Breast epithelium (tissue), 4 donors: ENCODE results near the gene DIS3L2. TPM values are rescaled to one million over a fixed set of nuclear protein-coding genes. Genes with fewer than 3 reads are reported as not detected.
"Not testable (repeated sequence)": the region's sequence is repeated elsewhere in the genome, so short reads cannot be mapped to it uniquely, and the experiment has no call there.

ENCODE experiments used
- DNase-seq, 2 donors: peaks; one replicate each; pipeline ENCODE4 v3.0.0-alpha.2; 2019; ENCODE audit warnings: low spot score in 2 of 2
- H3K27ac ChIP-seq, 2 donors: fragments of 200-600 bp; sonication (generic) in 1 of 2; one replicate each; pipeline ENCODE4 v1.5.1; 2016 to 2019; ENCODE audit warnings: mild to moderate bottlenecking in 1 of 2
- H3K27me3 ChIP-seq, 2 donors: fragments of 200-600 bp; sonication (generic) in 1 of 2; one replicate each; pipeline versions ENCODE4 v1.5.1 to v1.6.0; 2017 to 2019; ENCODE audit warnings: control low read depth in 1 of 2, mild to moderate bottlenecking in 1 of 2
- H3K36me3 ChIP-seq: fragments of 200-600 bp; one replicate; pipeline ENCODE4 v1.5.1; 2019
- H3K4me1 ChIP-seq, 2 donors: fragments of 200-600 bp; sonication (generic); one replicate each; pipeline ENCODE4 v1.5.1; 2016 to 2019; ENCODE audit warnings: control low read depth in 1 of 2
- H3K4me3 ChIP-seq, 3 donors: fragments of 200-600 bp; sonication (generic); 1 replicate in 2 of 3; 2 replicates in 1 of 3; pipeline ENCODE4 v1.5.1; 2016 to 2019; ENCODE audit warnings: mild to moderate bottlenecking in 3 of 3, moderate library complexity in 2 of 3
- H3K9me3 ChIP-seq, 2 donors: fragments of 200-600 bp; sonication (generic) in 1 of 2; one replicate each; pipeline ENCODE4 v1.5.1; 2016 to 2019; ENCODE audit warnings: control low read depth in 1 of 2
- POLR2A ChIP-seq: fragments of 450-650 bp; IDR thresholded peaks from one replicate; pipeline ENCODE4 v1.6.1; 2016; ENCODE audit warnings: antibody characterized with exemption, mild to moderate bottlenecking, moderate library complexity
- POLR2AphosphoS5 ChIP-seq, 3 donors: sonication (generic); formaldehyde crosslinking; IDR thresholded peaks; one replicate each; pipeline ENCODE4 v1.6.1; 2017; ENCODE audit warnings: antibody characterized with exemption in 3 of 3
- intact Hi-C: fragments of 100-400 bp; cut with DNase I; formaldehyde crosslinking; loops from one replicate; pipeline ENCODE4 v1.15.1; 2023; ENCODE audit warnings: low total_unique reads
- total RNA-seq, 3 donors: library from RNA; depleted of rRNA; stranded (reverse); fragments of >200 nt; gene quantifications; one replicate each; pipeline ENCODE4 v1.1.0, GENCODE V29; 2016
- TF ChIP-seq, protein P1 (sequence below), 3 donors: fragments of 450-650 bp; IDR thresholded peaks; one replicate each; pipeline ENCODE4 v1.5.1; 2016 to 2017; ENCODE audit warnings: antibody characterized with exemption in 3 of 3, mild to moderate bottlenecking in 3 of 3, moderate library complexity in 3 of 3

The DIS3L2 gene
- total RNA-seq, 3 donors from 2014 or later: 19.2 to 38.9 (median 33.4) TPM

DNA sequence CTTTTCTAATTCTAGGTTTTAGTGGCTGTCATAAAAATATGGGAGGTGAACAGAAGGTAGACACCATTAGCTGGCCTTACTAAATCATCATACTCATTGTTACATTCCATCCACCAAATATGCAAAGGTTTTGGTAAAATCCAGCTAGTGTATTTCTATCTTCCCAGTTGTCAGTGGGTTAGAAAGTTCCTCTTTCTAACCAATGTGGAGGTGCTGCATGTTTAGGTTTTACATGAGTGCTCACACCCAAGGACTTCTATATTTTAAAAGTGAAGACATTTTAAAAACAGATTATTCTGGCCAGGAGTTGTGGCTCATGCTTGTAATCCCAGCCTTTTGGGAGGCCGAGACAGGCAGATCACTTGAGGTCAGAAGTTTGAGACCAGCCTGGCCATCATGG is 423.0 kb downstream of the DIS3L2 start:
- H3K27me3 ChIP-seq: peaks cover 4 to 89% of the 10 kb centered on the region in 2 donors

DNA sequence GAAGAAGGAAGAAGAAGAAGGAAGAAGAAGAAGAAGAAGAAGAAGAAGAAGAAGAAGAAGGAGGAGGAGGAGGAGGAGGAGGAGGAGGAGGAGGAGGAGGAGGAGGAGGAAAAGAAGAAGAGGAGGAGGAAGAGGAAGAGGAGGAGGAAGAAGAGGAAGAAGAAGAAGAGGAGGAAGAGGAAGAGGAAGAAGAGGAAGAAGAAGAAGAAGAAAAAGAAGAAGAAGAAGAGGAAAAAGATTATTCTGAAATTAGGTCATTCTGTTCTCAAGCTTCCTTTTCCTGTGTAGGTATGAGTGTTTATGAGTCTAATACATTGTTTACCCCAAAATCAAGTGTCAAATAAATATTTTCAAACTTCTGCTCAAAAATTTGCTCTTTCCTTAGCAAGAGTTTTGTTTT is 423.5 kb downstream of the DIS3L2 start:
- H3K36me3 ChIP-seq, H3K27ac ChIP-seq, H3K4me1 ChIP-seq, intact Hi-C loops, H3K4me3 ChIP-seq, H3K9me3 ChIP-seq, DNase-seq: not testable (repeated sequence)
- H3K27me3 ChIP-seq: peaks cover 4 to 84% of the 10 kb centered on the region in 2 donors

More for the DNA sequence above, 423.0 kb downstream of the DIS3L2 start:
- TF ChIP-seq, protein P1, sequence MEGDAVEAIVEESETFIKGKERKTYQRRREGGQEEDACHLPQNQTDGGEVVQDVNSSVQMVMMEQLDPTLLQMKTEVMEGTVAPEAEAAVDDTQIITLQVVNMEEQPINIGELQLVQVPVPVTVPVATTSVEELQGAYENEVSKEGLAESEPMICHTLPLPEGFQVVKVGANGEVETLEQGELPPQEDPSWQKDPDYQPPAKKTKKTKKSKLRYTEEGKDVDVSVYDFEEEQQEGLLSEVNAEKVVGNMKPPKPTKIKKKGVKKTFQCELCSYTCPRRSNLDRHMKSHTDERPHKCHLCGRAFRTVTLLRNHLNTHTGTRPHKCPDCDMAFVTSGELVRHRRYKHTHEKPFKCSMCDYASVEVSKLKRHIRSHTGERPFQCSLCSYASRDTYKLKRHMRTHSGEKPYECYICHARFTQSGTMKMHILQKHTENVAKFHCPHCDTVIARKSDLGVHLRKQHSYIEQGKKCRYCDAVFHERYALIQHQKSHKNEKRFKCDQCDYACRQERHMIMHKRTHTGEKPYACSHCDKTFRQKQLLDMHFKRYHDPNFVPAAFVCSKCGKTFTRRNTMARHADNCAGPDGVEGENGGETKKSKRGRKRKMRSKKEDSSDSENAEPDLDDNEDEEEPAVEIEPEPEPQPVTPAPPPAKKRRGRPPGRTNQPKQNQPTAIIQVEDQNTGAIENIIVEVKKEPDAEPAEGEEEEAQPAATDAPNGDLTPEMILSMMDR (IDR thresholded peaks at IDR 0.05): no peak
- TF ChIP-seq POLR2AphosphoS5 (IDR thresholded peaks at IDR 0.05) (no peak), POLR2A (no peak)
- intact Hi-C loops: no loop called here
- DNase-seq: no peak
- no peak overlapping the region for H3K4me3 ChIP-seq
- H3K27ac ChIP-seq: no peak overlapping the region
- H3K36me3 ChIP-seq: no peaks in the 10 kb centered on the region
- H3K4me1 ChIP-seq: no peaks in the 10 kb centered on the region
- H3K9me3 ChIP-seq: no peaks in the 10 kb centered on the region

DNA sequence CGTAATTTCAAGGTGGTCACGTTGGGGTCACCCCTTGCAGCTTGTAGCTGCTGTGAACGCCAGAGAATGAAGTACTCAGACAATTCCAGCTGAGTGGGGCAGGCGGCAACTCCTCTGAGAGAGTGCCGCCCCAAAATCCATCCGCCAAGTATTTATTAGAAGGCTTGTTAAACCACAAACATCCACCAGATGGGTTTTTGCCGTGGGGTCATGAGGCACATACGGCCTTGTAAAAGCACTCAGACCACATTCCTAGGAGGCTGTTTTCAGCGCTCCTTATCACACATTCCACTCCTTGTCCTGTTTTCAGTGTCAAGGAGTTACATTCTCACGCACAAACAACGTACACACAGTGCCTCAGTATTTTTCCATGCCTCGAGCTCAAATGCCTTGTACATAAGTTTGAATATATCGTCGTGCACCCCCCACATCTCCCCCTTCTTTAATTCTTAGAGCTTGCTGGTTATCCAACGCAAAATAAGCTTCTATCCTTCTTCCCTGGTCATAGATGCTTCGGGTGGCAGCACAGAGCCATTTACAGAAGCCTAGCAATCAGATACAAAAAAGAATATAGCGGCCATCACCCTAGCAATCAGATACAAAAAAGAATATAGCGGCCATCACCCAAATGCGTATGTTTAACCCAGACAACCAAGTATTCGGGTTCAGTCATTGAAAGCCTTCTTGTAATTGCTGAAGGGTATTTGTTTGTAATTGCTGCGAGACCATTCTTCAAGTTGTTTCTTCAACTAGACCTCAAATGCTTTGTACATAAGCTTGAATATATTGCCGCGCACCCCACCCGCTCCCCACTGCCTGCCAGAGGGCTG is 424.4 kb downstream of the DIS3L2 start:
- Histone ChIP-seq H3K4me3 (peak overlapping the region in 1 of 3 donors; percentile 41), H3K4me1 (no peaks in the 10 kb centered on the region), H3K9me3 (no peaks in the 10 kb centered on the region), H3K27ac (no peak overlapping the region), H3K27me3 (peaks cover 4 to 79% of the 10 kb centered on the region in 2 donors), H3K36me3 (no peaks in the 10 kb centered on the region)
- TF ChIP-seq POLR2AphosphoS5 (IDR thresholded peaks at IDR 0.05) (no peak), POLR2A (no peak)
- TF ChIP-seq, protein P1 (IDR thresholded peaks at IDR 0.05): no peak
- intact Hi-C loops: no loop called here
- DNase-seq: no peak

DNA sequence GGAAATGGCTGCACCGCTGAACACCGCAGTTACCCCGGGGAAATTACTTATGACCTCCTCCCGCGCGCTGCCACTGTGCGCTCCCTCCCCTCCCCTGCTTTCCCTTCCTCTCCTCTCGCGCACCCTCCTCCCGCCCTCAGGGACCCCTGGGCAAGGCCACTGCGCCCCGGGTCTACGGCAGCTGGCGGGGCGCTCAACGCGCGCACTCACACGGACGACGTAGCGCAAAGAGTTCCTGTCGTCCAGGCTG is 424.9 kb downstream of the DIS3L2 start:
- Histone ChIP-seq H3K27me3 (peaks cover 4 to 78% of the 10 kb centered on the region in 2 donors), H3K27ac (no peak overlapping the region), H3K4me1 (no peaks in the 10 kb centered on the region), H3K36me3 (no peaks in the 10 kb centered on the region), H3K9me3 (no peaks in the 10 kb centered on the region), H3K4me3 (peak overlapping the region in 1 of 3 donors; percentile 41)
- intact Hi-C loops: no loop called here
- no peak for DNase-seq
- TF ChIP-seq POLR2AphosphoS5 (IDR thresholded peaks at IDR 0.05): no peak
- TF ChIP-seq, protein P1 (IDR thresholded peaks at IDR 0.05): no peak
- no peak for TF ChIP-seq POLR2A

Other genes starting within 250 kb of the DIS3L2 start
- gene PDE6D, start 180.4 kb upstream of the DIS3L2 start, total RNA-seq: 10 to 100 TPM; 24.2 to 28.5 (median 25.6) TPM
- 10 to 100 TPM; 19.8 to 39.8 (median 32.1) TPM for gene COPS7B, start 175.3 kb upstream of the DIS3L2 start, total RNA-seq
- under 1 TPM in 2 of 3 donors, not detected in 1; 0.44 to 0.66 TPM for gene NPPC, start 35.3 kb upstream of the DIS3L2 start, total RNA-seq